Osteoblast (primary cell): ENCODE measurements around the gene ERP44. TPM values are rescaled to one million over a fixed set of nuclear protein-coding genes. Genes with fewer than 3 reads are reported as not detected.

Experiments used
- DNase-seq: peaks from one replicate; pipeline ENCODE4 v3.0.0; 2011; ENCODE audit warnings: low spot score, mixed read lengths; ENCODE audit not compliant: insufficient read length; ENCODE audit errors: missing footprints
- H2AFZ ChIP-seq: 2 replicates; pipeline ENCODE4 v1.6.0; 2011; ENCODE audit warnings: mild to moderate bottlenecking, low read length
- H3K27ac ChIP-seq: 2 replicates; pipeline ENCODE4 v1.5.1; 2011; ENCODE audit warnings: mild to moderate bottlenecking, low read depth, low read length, moderate library complexity
- H3K27me3 ChIP-seq: 2 replicates; pipeline ENCODE4 v1.6.0; 2012; ENCODE audit warnings: mild to moderate bottlenecking, control low read depth, inconsistent platforms, low read length, moderate library complexity; ENCODE audit not compliant: insufficient read depth
- H3K36me3 ChIP-seq: 2 replicates; pipeline ENCODE4 v1.5.1; 2011; ENCODE audit warnings: mild to moderate bottlenecking, low read length, control low read depth, moderate library complexity; ENCODE audit not compliant: insufficient read depth
- H3K4me1 ChIP-seq: 2 replicates; pipeline ENCODE4 v1.5.1; 2011; ENCODE audit warnings: mild to moderate bottlenecking, low read length, control low read depth, moderate library complexity; ENCODE audit not compliant: insufficient read depth
- H3K4me2 ChIP-seq: 2 replicates; pipeline ENCODE4 v1.6.0; 2011; ENCODE audit warnings: mild to moderate bottlenecking, low read length; ENCODE audit not compliant: insufficient read depth
- H3K4me3 ChIP-seq: fragments of 200-600 bp; sonication (generic); 3 replicates; pipeline ENCODE4 v1.5.1; 2012; ENCODE audit warnings: mild to moderate bottlenecking, low read length, inconsistent platforms; ENCODE audit not compliant: insufficient read depth
- H3K79me2 ChIP-seq: 2 replicates; pipeline ENCODE4 v1.6.0; 2012; ENCODE audit warnings: mild to moderate bottlenecking, low read length, control low read depth, inconsistent platforms; ENCODE audit not compliant: insufficient read depth
- H3K9me3 ChIP-seq: 2 replicates; pipeline ENCODE4 v1.5.1; 2011; ENCODE audit warnings: low read depth, low read length, control low read depth
- H4K20me1 ChIP-seq: 2 replicates; pipeline ENCODE4 v1.6.0; 2012; ENCODE audit warnings: mild to moderate bottlenecking, low read length, control low read depth; ENCODE audit not compliant: insufficient read depth
- total RNA-seq: library from RNA; depleted of rRNA; stranded (reverse); fragments of >200 nt; gene quantifications from 2 replicates; pipeline ENCODE4 v1.2.3, GENCODE V29; 2012
- TF ChIP-seq, protein P1 (sequence below): IDR thresholded peaks from 2 replicates; pipeline ENCODE4 v1.5.1; 2011; ENCODE audit warnings: mild to moderate bottlenecking, low read depth, low read length, moderate library complexity; ENCODE audit errors: extremely low read depth

ERP44 gene
- total RNA-seq, 1 donor, result 13.8 TPM

DNA sequence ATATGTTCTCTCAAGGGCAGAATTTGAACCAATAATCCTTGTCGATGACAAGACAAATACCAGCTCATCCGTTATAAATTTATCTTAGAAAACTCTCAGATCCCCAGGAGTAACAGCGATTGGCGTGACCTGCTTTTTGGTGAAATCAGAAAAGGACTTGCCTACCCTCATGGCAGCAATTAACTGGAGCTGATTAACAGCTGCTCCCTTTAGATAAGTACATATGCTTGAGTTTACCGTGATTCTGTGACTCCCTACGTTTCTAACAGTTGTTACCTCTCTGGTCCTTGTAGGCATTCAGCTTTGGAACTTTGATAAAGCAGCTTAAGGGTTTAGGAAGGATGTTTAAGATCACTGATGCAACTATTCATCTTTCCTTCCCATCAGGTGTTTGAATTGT, 2.8 kb upstream of the ERP44 start:
- Histone ChIP-seq H3K9me3 (no peaks in the 10 kb centered on the region), H3K4me1 (peaks cover 12% of the 10 kb centered on the region), H3K27ac (no peak overlapping the region), H3K27me3 (no peaks in the 10 kb centered on the region), H2AFZ (no peak overlapping the region), H3K79me2 (peaks cover 26% of the 10 kb centered on the region), H4K20me1 (peaks cover 17% of the 10 kb centered on the region), H3K36me3 (peaks cover 27% of the 10 kb centered on the region), H3K4me2 (no peak overlapping the region), H3K4me3 (no peak overlapping the region)
- DNase-seq, result no peak
- TF ChIP-seq, protein P1, sequence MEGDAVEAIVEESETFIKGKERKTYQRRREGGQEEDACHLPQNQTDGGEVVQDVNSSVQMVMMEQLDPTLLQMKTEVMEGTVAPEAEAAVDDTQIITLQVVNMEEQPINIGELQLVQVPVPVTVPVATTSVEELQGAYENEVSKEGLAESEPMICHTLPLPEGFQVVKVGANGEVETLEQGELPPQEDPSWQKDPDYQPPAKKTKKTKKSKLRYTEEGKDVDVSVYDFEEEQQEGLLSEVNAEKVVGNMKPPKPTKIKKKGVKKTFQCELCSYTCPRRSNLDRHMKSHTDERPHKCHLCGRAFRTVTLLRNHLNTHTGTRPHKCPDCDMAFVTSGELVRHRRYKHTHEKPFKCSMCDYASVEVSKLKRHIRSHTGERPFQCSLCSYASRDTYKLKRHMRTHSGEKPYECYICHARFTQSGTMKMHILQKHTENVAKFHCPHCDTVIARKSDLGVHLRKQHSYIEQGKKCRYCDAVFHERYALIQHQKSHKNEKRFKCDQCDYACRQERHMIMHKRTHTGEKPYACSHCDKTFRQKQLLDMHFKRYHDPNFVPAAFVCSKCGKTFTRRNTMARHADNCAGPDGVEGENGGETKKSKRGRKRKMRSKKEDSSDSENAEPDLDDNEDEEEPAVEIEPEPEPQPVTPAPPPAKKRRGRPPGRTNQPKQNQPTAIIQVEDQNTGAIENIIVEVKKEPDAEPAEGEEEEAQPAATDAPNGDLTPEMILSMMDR, result no peak

DNA sequence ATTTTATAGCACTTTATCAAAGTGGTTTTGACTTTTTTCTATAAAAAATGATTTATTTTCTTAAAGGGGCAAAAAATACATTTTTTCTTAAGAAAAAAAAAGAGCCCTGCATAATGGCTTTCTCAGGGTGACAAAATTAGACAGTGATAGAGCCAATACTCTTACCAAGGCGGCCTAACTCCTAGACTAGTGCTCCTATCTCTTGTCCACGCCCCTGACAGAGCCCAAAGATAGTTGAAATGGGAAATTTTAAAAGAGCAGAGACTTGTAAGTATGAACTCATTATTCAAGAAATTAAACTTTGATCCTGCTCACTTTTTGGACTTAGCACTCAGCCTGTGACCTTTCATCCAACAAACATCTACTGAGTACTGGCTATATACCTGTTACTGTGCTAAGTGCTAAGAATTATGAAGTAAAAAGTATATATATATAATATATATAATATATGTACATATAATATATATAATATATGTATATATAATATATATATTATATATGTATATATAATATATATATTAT, 1.4 kb upstream of the ERP44 start:
- DNase-seq, result no peak
- Histone ChIP-seq H3K9me3 (no peaks in the 10 kb centered on the region), H2AFZ (peak overlapping the region; percentile 86), H4K20me1 (peaks cover 30% of the 10 kb centered on the region), H3K4me1 (peaks cover 12% of the 10 kb centered on the region), H3K4me3 (peak overlapping the region; percentile 83), H3K36me3 (peaks cover 16% of the 10 kb centered on the region), H3K4me2 (peak overlapping the region; percentile 93), H3K27me3 (no peaks in the 10 kb centered on the region), H3K27ac (no peak overlapping the region), H3K79me2 (peaks cover 39% of the 10 kb centered on the region)
- TF ChIP-seq, protein P1, result no peak

DNA sequence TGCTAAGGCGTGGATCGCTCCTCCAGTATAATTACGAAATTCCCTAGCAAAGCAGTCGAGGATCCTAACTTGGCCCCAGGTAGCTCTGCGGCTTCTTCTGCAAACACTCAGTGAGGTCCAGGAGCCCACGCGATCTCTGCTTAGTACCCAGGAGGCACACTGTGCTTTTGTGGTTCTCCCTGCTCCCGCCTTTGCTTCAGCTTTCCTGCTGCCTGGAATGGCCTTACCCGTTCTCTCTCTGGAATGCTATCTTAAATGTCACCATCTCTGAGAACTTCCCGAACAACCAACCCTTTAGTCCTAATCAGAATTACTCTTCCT, 882 bp upstream of the ERP44 start:
- H4K20me1 ChIP-seq, result peaks cover 33% of the 10 kb centered on the region
- peaks cover 42% of the 10 kb centered on the region for H3K79me2 ChIP-seq
- H3K27ac ChIP-seq, result peak overlapping the region; percentile 82
- peak overlapping the region; percentile 83 for H3K4me3 ChIP-seq
- TF ChIP-seq, protein P1, result no peak
- H3K36me3 ChIP-seq, result peaks cover 16% of the 10 kb centered on the region
- no peak for DNase-seq
- no peaks in the 10 kb centered on the region for H3K9me3 ChIP-seq
- H2AFZ ChIP-seq, result peak overlapping the region; percentile 86
- no peaks in the 10 kb centered on the region for H3K27me3 ChIP-seq
- peak overlapping the region; percentile 93 for H3K4me2 ChIP-seq
- H3K4me1 ChIP-seq, result peaks cover 12% of the 10 kb centered on the region

DNA sequence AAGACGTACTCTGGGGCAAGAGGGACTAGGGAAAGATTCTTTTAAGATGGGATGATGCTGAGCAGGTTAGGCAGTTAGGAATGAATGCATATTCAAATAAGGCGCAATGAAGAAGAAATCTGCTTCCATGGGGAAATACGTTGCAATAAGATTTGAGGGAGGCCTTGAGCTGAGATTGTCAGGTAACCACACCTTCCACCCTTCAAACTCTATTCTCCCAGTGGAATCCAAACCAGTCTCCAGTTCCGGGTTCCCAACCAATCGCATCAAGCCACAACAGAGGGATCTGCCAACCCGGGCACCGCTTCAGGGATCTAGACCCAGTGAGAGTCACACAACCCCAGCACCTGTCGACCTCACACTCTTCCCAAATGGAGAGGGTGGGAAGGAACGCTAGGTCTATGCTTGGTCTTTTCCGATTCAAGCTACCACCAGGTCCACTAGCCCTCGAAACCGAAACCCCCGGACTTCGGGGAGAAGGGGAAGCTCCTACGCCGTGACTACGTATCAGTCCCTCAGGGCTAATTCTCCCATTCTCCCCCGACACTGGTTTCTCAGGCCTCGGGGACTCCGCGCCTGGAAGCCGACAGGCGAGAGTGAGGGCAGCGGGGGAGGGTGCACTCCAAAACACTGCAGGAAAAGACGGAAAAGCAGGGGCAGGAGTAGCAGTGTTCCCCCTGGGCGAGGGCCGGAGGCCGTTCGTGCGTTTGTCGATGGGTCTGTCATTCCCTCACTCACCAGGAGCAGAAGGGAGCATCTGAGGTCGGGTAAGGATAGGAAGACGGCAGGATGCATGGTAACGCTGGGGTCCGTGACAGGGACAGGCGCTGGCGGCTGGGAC, 534 bp downstream of the ERP44 start:
- Histone ChIP-seq H2AFZ (peak overlapping the region; percentile 98), H3K27me3 (no peaks in the 10 kb centered on the region), H3K4me2 (peak overlapping the region; percentile 93), H3K27ac (peak overlapping the region; percentile 82), H3K4me3 (peak overlapping the region; percentile 83), H3K36me3 (peaks cover 9% of the 10 kb centered on the region), H3K9me3 (no peaks in the 10 kb centered on the region), H3K4me1 (peaks cover 12% of the 10 kb centered on the region), H4K20me1 (peaks cover 41% of the 10 kb centered on the region), H3K79me2 (peaks cover 52% of the 10 kb centered on the region)
- DNase-seq, result peak; percentile 60
- TF ChIP-seq, protein P1, result no peak
